Aorta (tissue), 5 donors: ENCODE measurements around the gene FRMPD3. TPM values are rescaled to one million over a fixed set of nuclear protein-coding genes. Genes with fewer than 3 reads are reported as not detected.
"Not testable (repeated sequence)": the region's sequence is repeated elsewhere in the genome, so short reads cannot be mapped to it uniquely, and the experiment has no call there.

ENCODE experiments used
- ATAC-seq: fragments of 200-7000 bp; cut with Tn5 transposase; one replicate; pipeline ENCODE4 v1.9.1; 2022; ENCODE audit warnings: moderate library complexity; ENCODE audit not compliant: low FRiP score
- DNase-seq, 2 donors: peaks; one replicate each; pipeline ENCODE4 v3.0.0-alpha.2; 2020
- H3K27ac ChIP-seq, 2 donors: one replicate each; pipeline ENCODE4 v1.5.1; 2013; ENCODE audit warnings: low read length in 2 of 2, mild to moderate bottlenecking in 2 of 2, moderate library complexity in 2 of 2, control low read depth in 1 of 2, inconsistent platforms in 1 of 2, low read depth in 1 of 2
- H3K27me3 ChIP-seq, 2 donors: one replicate each; pipeline ENCODE4 v1.6.1; 2013; ENCODE audit warnings: control low read depth in 1 of 2, low read length in 1 of 2, mild to moderate bottlenecking in 1 of 2, moderate library complexity in 1 of 2; ENCODE audit not compliant: insufficient read depth in 2 of 2, control insufficient read depth in 1 of 2
- H3K36me3 ChIP-seq, 2 donors: one replicate each; pipeline ENCODE4 v1.6.1; 2013; ENCODE audit warnings: control low read depth in 1 of 2, low read length in 1 of 2, mild to moderate bottlenecking in 1 of 2; ENCODE audit not compliant: insufficient read depth in 2 of 2, control insufficient read depth in 1 of 2
- H3K4me1 ChIP-seq, 2 donors: one replicate each; pipeline ENCODE4 v1.6.1; 2013; ENCODE audit warnings: low read length in 2 of 2, control low read depth in 1 of 2, mild to moderate bottlenecking in 1 of 2, moderate library complexity in 1 of 2; ENCODE audit not compliant: insufficient read depth in 2 of 2, control insufficient read depth in 1 of 2
- H3K4me3 ChIP-seq, 2 donors: one replicate each; pipeline ENCODE4 v1.5.1; 2013; ENCODE audit warnings: low read length in 2 of 2, control low read depth in 1 of 2, mild to moderate bottlenecking in 1 of 2
- H3K9me3 ChIP-seq: one replicate; pipeline ENCODE4 v1.6.1; 2013; ENCODE audit warnings: mild to moderate bottlenecking, low read length; ENCODE audit not compliant: control insufficient read depth
- WGBS, 2 donors: extraction: QIAGEN DNeasy Blood & Tissue Kit; methylation state at CpG; one replicate each; pipeline ENCODE4 v1.1.7; 2013; 5-methylcytosine and 5-hydroxymethylcytosine counted together
- intact Hi-C, 2 donors: fragments of 100-400 bp; cut with DNase I; formaldehyde crosslinking; loops; one replicate each; pipeline versions ENCODE4 v1.14.2 to v1.15.0; 2022
- polyA plus RNA-seq, 2 donors: library from polyadenylated mRNA; stranded (reverse); fragments of 200-250 nt; gene quantifications; one replicate each; pipeline ENCODE4 v1.2.3, GENCODE V29; 2013
- total RNA-seq, 2 donors: library from RNA; stranded (reverse); fragmentation: NEBNext Ultra II Directional; extraction: Animal tissue kit (Norgen Biotek cat#: 25700); gene quantifications; one replicate each; pipeline ENCODE4 v1.2.1, GENCODE V29; 2021
- donor health status: healthy with polysubstance abuse.
- donor health status: Bipolar disorder and iron deficiency.
- donor health status: DM: no; HTN: no; CAD: no.
- donor health status: DM: no; HTN: no; CAD: no.
- donor health status: DM: yes; HTN: yes; CAD: no.

Gene FRMPD3
- total and polyA plus RNA-seq, 4 donors, result 0.19 to 1.2 TPM; not detected in 2

GRCh38 chrX:107467271-107467670 lies 17.8 kb downstream of the FRMPD3 start:
- no peak overlapping the region for H3K27ac ChIP-seq
- WGBS, 2 donors, result 58 to 82% methylated on average over 4 of the region's 4 CpGs
- no peak for DNase-seq
- intact Hi-C loops, result no loop called here
- H3K36me3 ChIP-seq, result no peaks in the 10 kb centered on the region
- no peaks in the 10 kb centered on the region for H3K4me1 ChIP-seq
- no peak overlapping the region for H3K4me3 ChIP-seq
- H3K27me3 ChIP-seq, result no peaks in the 10 kb centered on the region
- no peaks in the 10 kb centered on the region for H3K9me3 ChIP-seq
- ATAC-seq, result no peak

DNA sequence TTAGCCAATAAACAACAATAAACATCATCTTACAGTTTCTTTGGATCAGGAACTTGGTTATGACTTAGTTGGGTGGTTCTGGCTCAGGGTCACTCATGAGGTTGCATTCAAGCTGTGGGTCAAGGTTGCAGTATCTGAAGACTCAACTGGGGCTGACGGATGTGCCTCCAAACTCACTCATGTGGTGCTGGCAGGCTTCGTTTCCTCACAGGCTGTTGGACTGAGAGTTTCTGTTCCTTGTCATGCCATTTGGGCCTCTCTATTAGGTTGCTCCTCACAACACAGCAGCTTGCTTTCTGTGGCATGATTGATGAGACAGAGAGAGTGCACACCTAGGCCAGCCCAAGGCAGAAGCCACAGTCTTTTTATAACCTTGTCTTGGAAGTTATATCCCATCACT lies 20.7 kb downstream of the FRMPD3 start:
- WGBS, 2 donors, result 76 to 84% methylated on average over 2 of the region's 2 CpGs
- no peaks in the 10 kb centered on the region for H3K27me3 ChIP-seq
- H3K36me3 ChIP-seq, result no peaks in the 10 kb centered on the region
- intact Hi-C loops, result no loop called here
- H3K4me1 ChIP-seq, result no peaks in the 10 kb centered on the region
- no peak overlapping the region for H3K4me3 ChIP-seq
- DNase-seq (no peak), ATAC-seq (no peak)
- no peaks in the 10 kb centered on the region for H3K9me3 ChIP-seq
- H3K27ac ChIP-seq, result no peak overlapping the region

DNA sequence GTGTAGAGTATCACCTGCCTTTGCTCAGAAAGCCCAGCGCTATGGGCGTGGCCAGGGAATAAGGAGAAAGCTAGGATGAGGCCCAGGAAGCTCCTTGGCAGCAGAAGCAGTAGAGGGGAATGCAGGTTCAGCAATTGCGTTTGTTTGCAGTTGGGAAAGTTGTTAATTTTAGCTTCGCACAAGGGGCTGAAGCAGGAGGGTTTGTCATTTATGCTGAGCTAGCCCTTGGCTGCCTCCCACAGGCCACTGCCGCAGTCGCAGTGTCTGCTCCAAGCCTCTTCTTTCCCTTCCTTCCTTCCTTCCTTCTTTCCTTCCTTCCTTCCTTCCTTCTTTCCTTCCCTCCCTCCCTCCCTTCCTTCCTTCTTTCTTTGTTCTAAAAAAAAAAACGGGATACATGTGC lies 21.5 kb downstream of the FRMPD3 start:
- DNase-seq (no peak), ATAC-seq (no peak)
- Histone ChIP-seq H3K27me3 (no peaks in the 10 kb centered on the region), H3K4me3 (no peak overlapping the region), H3K27ac (no peak overlapping the region), H3K36me3 (no peaks in the 10 kb centered on the region), H3K9me3 (no peaks in the 10 kb centered on the region), H3K4me1 (no peaks in the 10 kb centered on the region)
- intact Hi-C loops, result no loop called here
- 35 to 42% methylated on average over 7 of the region's 7 CpGs for WGBS, 2 donors

- 63 to 79% methylated on average over 4 of the region's 4 CpGs for WGBS, 2 donors
- intact Hi-C loops, ATAC-seq: not testable (repeated sequence)
Measured at GRCh38 chrX:107471420-107471819, 22.0 kb downstream of the FRMPD3 start.

DNA sequence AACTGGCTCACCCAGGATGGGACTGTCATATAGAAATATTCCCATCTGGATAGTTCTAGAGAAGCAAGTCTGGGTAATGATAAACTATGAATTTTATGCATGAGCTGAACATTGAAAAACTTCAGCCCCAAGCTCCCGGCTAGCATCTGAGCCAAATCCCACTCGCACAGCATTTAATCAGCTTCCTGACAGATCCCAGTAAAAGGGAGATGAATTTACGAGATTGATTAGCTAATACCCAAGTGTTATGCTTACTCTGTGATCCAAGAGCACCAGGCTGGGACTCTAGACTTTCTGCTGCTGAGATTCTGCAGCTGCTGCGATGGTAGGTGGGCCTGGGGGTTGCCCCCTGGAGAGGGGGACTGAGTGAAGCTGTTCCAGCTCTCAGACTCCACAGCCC lies 28.0 kb downstream of the FRMPD3 start:
- DNase-seq, result no peak
- Histone ChIP-seq H3K27ac (no peak overlapping the region), H3K9me3 (no peaks in the 10 kb centered on the region), H3K4me1 (no peaks in the 10 kb centered on the region), H3K27me3 (no peaks in the 10 kb centered on the region), H3K36me3 (no peaks in the 10 kb centered on the region), H3K4me3 (no peak overlapping the region)
- intact Hi-C loops, result no loop called here
- ATAC-seq, result no peak
- 61 to 68% methylated on average over 4 of the region's 4 CpGs for WGBS, 2 donors

More at GRCh38 chrX:107471420-107471819, 22.0 kb downstream of the FRMPD3 start:
- H3K9me3 ChIP-seq, H3K27ac ChIP-seq, H3K27me3 ChIP-seq, H3K4me3 ChIP-seq, DNase-seq, H3K4me1 ChIP-seq, H3K36me3 ChIP-seq: not testable (repeated sequence)

GRCh38 chrX:107480272-107480671 lies 30.8 kb downstream of the FRMPD3 start:
- Histone ChIP-seq H3K36me3 (no peaks in the 10 kb centered on the region), H3K27me3 (no peaks in the 10 kb centered on the region), H3K4me3 (no peak overlapping the region), H3K9me3 (no peaks in the 10 kb centered on the region), H3K4me1 (no peaks in the 10 kb centered on the region), H3K27ac (no peak overlapping the region)
- DNase-seq, result no peak
- intact Hi-C loops, result no loop called here
- ATAC-seq, result no peak
- whole genome bisulfite sequencing, 2 donors, result 67 to 86% methylated on average over 5 of the region's 5 CpGs

- no peaks in the 10 kb centered on the region for H3K9me3 ChIP-seq
- no peaks in the 10 kb centered on the region for H3K36me3 ChIP-seq
- H3K4me3 ChIP-seq, result no peak overlapping the region
- intact Hi-C loops, result no loop called here
- 62 to 77% methylated on average over 3 of the region's 3 CpGs for WGBS, 2 donors
- no peaks in the 10 kb centered on the region for H3K27me3 ChIP-seq
- H3K27ac ChIP-seq, result no peak overlapping the region
- ATAC-seq, result no peak
- DNase-seq, result no peak
- no peaks in the 10 kb centered on the region for H3K4me1 ChIP-seq
Measured at GRCh38 chrX:107482046-107482445, 32.6 kb downstream of the FRMPD3 start.

GRCh38 chrX:107484002-107484726 lies 34.7 kb downstream of the FRMPD3 start:
- DNase-seq, result peak in 1 of 2 donors; percentile 51
- intact Hi-C loops, result no loop called here
- 41 to 49% methylated on average over 8 of the region's 8 CpGs for WGBS, 2 donors
- Histone ChIP-seq H3K36me3 (no peaks in the 10 kb centered on the region), H3K27ac (no peak overlapping the region), H3K9me3 (no peaks in the 10 kb centered on the region), H3K4me3 (no peak overlapping the region), H3K4me1 (no peaks in the 10 kb centered on the region), H3K27me3 (no peaks in the 10 kb centered on the region)
- peak; percentile 77 for ATAC-seq

GRCh38 chrX:107485013-107485412 lies 35.6 kb downstream of the FRMPD3 start:
- ATAC-seq (no peak), DNase-seq (no peak)
- Histone ChIP-seq H3K9me3 (no peaks in the 10 kb centered on the region), H3K36me3 (no peaks in the 10 kb centered on the region), H3K4me3 (no peak overlapping the region), H3K4me1 (no peaks in the 10 kb centered on the region), H3K27me3 (no peaks in the 10 kb centered on the region), H3K27ac (no peak overlapping the region)
- 45 to 50% methylated on average over 6 of the region's 6 CpGs for WGBS, 2 donors
- intact Hi-C loops, result no loop called here
